AG09309 (cell line): ENCODE results near the gene TNFRSF12A.

ENCODE experiments used
- DNase-seq: peaks from one replicate; pipeline ENCODE4 v3.0.0-alpha.2; 2010; ENCODE audit warnings: low read depth
- H3K4me3 ChIP-seq: 2 replicates; pipeline ENCODE4 v1.5.1; 2011; ENCODE audit warnings: mild to moderate bottlenecking, low read depth, low read length, moderate library complexity; ENCODE audit not compliant: control insufficient read depth
- TF ChIP-seq, protein P1 (sequence below): IDR thresholded peaks from 2 replicates; pipeline ENCODE4 v1.5.1; 2011; ENCODE audit warnings: mild to moderate bottlenecking, low read depth, low read length, inconsistent platforms; ENCODE audit not compliant: insufficient read depth, control insufficient read depth; ENCODE audit errors: missing control alignments

Gene TNFRSF12A

DNA sequence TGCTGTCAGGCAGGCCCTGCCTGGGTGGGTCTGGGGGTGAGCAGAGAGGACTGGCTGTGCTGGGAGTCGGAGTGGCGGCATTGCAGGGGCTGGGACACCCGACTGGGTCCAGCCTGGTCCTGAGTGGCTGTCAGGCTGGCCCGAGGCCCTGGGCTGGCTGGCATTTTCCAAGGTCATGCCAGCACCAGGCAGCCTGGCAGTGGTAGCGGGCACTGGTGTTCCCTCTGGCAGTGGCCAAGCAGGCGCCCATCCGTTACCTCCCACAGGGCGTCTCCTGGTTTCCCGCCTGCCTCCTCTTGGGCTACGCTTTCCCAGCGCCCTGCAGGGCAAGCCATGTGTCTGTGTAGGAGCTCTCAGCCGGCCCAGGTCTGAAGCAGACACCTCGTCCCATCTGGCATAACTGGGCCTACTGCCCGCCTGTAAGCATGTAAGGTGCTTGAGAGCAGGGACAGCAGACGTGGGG is 34.2 kb upstream of the TNFRSF12A start:
- TF ChIP-seq, protein P1, sequence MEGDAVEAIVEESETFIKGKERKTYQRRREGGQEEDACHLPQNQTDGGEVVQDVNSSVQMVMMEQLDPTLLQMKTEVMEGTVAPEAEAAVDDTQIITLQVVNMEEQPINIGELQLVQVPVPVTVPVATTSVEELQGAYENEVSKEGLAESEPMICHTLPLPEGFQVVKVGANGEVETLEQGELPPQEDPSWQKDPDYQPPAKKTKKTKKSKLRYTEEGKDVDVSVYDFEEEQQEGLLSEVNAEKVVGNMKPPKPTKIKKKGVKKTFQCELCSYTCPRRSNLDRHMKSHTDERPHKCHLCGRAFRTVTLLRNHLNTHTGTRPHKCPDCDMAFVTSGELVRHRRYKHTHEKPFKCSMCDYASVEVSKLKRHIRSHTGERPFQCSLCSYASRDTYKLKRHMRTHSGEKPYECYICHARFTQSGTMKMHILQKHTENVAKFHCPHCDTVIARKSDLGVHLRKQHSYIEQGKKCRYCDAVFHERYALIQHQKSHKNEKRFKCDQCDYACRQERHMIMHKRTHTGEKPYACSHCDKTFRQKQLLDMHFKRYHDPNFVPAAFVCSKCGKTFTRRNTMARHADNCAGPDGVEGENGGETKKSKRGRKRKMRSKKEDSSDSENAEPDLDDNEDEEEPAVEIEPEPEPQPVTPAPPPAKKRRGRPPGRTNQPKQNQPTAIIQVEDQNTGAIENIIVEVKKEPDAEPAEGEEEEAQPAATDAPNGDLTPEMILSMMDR = no peak

DNA sequence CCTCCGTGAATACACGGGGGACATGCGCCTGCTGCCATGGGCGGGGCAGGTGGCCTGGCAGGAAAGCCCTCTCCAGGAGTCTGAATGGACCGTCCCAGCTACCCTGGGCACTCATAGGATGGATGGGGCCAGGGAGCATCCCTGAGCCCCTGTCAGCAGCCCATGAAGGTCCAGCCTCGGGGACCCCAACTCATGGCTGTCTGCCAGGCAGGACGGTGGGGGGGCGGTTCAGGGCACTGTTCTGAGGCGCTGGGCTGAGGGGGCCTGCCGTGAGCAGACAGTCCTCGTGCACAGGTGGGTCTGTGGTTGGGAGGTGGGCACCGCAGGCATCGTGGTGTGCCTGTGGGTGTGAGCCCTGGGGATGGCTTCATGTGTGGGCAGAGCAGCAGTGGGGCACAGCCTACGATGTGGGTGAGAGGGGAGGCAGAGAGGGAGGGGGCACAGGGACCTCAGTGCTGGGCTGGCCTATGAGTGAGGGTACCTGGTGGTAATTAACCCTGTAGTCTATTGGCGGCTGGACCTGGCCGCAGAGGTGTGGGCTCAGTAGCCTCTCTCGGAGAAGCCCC is 33.5 kb upstream of the TNFRSF12A start:
- DNase-seq = no peak
- no peak overlapping the region for H3K4me3 ChIP-seq
- TF ChIP-seq, protein P1 = no peak

More for the DNA sequence above, 34.2 kb upstream of the TNFRSF12A start:
- no peak overlapping the region for H3K4me3 ChIP-seq
- no peak for DNase-seq

DNA sequence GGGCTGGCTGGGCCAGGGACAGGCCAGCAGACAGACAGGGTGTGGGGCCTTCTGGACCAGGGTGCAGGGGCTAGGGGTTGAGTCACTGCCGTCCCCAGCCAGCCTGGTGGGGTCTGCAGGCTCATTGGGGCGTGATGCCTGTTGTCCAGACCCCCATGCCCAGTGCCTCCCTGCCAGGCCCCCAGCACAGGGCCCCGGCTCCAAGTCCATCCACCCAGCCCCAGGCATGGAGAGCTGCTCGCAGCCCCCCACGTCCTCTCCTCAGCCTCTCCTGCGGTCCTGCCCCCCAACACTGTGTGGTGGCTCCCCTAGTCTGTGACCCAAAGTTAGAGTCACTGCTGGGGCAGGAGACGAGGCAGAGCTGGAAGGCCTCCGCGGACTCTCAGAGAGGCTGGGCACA is 32.9 kb upstream of the TNFRSF12A start:
- no peak for DNase-seq
- TF ChIP-seq, protein P1 = no peak
- no peak overlapping the region for H3K4me3 ChIP-seq

DNA sequence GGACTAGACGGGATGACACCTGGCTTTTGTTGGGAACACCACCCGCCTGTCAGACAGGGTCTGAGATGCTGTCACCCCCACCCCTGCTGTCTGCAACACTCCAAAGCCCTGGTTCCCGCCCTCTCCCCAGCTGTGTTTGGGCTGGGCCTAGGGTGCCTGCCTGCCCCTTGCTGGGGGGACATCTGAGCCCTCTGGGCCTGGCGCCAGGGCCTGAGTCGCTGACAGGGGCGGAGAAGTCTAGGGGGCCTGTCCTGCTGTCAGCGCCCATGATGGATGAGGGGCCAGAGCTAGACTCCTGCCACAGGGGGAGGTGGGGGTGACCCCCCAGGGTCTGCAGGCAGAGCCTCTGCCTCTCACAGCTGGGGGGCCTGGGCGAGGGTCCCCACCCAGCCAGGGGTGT is 32.3 kb upstream of the TNFRSF12A start:
- no peak overlapping the region for H3K4me3 ChIP-seq
- no peak for DNase-seq
- TF ChIP-seq, protein P1 = no peak

DNA sequence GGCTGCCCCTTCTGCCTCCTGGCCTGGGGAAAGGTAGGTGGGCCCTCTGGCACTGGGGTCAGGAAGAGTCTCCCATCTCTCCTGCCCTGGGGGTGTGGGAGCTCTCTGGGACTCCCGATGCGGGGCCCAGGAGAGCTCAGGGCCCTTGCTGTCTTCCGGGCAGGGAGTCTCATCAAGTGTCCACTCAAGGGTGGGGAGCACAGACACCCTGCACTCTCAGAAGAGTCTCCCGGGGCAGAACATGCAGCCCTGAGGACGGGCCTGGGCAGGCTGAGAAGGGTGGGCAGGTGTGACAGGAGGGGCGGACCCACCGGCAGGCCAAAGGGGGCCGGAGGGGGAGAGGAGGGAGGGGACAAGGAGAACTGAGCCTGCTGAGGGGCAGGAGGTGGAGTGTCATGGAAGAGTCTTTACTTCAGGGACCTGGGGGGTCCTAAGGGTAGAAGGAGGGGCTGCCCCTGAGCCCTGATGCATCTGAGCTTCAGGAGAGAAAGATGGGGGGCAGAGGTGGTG is 31.5 kb upstream of the TNFRSF12A start:
- no peak for DNase-seq
- no peak overlapping the region for H3K4me3 ChIP-seq
- TF ChIP-seq, protein P1 = no peak

DNA sequence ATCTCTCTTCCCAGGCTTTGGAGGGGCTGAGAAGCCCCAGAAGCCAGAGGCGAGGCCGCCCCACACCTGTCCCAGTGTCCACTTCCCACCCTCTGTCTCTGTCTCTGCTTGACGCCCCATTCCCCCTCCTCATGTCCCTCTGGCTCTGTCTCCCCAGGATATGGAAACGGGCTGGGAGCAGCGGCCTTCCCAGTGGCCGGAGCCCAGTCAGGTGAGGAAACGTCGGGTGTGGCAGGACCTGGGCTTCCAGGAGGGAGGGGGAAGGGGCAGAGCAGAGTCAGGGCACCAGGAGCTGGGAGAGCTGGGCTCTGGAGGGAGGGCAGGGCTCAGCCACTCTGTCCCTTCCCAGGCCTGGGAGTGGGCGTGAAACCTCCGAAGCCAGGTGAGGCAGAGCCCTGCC is 29.3 kb upstream of the TNFRSF12A start:
- DNase-seq = no peak
- TF ChIP-seq, protein P1 = no peak
- no peak overlapping the region for H3K4me3 ChIP-seq

DNA sequence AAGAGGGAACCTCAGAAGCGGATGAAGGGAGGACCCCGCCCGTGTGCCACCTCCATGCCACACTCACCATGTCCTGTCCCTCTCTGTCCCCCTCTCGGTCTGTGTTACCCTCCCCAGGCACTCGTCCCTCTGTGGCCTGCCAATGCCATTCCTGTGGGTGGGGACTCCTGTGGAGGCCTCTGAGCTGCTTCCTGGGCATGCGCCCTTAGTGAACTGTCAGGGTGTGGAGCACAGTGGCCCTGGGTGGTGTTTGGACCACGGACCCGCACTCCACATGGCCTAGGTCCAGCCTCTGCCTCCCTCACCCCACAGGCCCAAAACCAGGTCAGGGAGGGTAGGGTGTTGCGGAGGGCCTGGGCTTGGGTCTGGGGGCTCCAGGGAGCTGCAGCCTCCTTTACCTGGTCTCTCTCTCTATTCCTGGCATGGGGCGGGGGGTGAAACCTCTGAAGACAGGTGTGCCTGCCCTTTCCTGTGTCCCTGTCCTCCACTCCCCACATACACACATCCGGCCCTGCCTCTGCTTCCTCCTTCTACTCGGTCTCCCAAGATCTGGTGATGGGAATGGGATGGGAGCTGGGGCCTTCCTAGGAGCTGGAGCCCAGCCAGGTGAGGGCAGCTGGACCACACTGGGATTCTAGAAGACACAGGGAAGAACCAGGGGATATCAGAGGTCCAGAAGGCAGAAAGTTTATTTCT is 28.5 kb upstream of the TNFRSF12A start:
- DNase-seq = no peak
- no peak overlapping the region for H3K4me3 ChIP-seq
- TF ChIP-seq, protein P1 = no peak
